Trophoblast cell (in vitro differentiated cells and primary cell): ENCODE results near the gene ACOT11.
"Not testable (repeated sequence)": the region's sequence is repeated elsewhere in the genome, so short reads cannot be mapped to it uniquely, and the experiment has no call there.

Experiments used
- DNase-seq, 2 donors: peaks; one replicate each; pipeline ENCODE4 v3.0.0-alpha.2; 2016
- H2AFZ ChIP-seq: 2 replicates; pipeline ENCODE4 v1.6.1; 2013; ENCODE audit warnings: low read length, moderate library complexity, mild to moderate bottlenecking; ENCODE audit not compliant: insufficient read depth, poor library complexity
- H2AK5ac ChIP-seq: 2 replicates; pipeline ENCODE4 v1.6.1; 2013; ENCODE audit warnings: mild to moderate bottlenecking, low read length
- H2BK120ac ChIP-seq: 2 replicates; pipeline ENCODE4 v1.6.1; 2013; ENCODE audit warnings: low read length, mild to moderate bottlenecking, moderate library complexity; ENCODE audit not compliant: insufficient read depth, poor library complexity
- H2BK12ac ChIP-seq: 2 replicates; pipeline ENCODE4 v1.6.1; 2013; ENCODE audit warnings: mild to moderate bottlenecking, low read length, moderate library complexity
- H2BK5ac ChIP-seq: 2 replicates; pipeline ENCODE4 v1.6.1; 2013; ENCODE audit warnings: low read length, low read depth, moderate library complexity, mild to moderate bottlenecking; ENCODE audit not compliant: poor library complexity
- H3K14ac ChIP-seq: 2 replicates; pipeline ENCODE4 v1.6.1; 2013; ENCODE audit warnings: mild to moderate bottlenecking, low read length
- H3K18ac ChIP-seq: 2 replicates; pipeline ENCODE4 v1.6.1; 2013; ENCODE audit warnings: mild to moderate bottlenecking, low read length
- H3K23ac ChIP-seq: 2 replicates; pipeline ENCODE4 v1.6.1; 2013; ENCODE audit warnings: low read length
- H3K27ac ChIP-seq: 2 replicates; pipeline ENCODE4 v1.5.1; 2013; ENCODE audit warnings: low read depth, mild to moderate bottlenecking, inconsistent platforms, low read length, moderate library complexity
- H3K27me3 ChIP-seq: 2 replicates; pipeline ENCODE4 v1.6.1; 2013; ENCODE audit warnings: inconsistent platforms, mild to moderate bottlenecking, low read length, moderate library complexity; ENCODE audit not compliant: insufficient read depth
- H3K36me3 ChIP-seq, 2 experiments: 1 replicate in 1 of 2; 2 replicates in 1 of 2; pipeline ENCODE4 v1.6.1; 2013; ENCODE audit warnings: low read length in 2 of 2, mild to moderate bottlenecking in 2 of 2, moderate library complexity in 1 of 2; ENCODE audit not compliant: insufficient read depth in 2 of 2, control insufficient read depth in 1 of 2
- H3K4ac ChIP-seq: 2 replicates; pipeline ENCODE4 v1.6.1; 2013; ENCODE audit warnings: low read depth, mild to moderate bottlenecking, low read length, moderate library complexity
- H3K4me1 ChIP-seq, 2 experiments: 1 replicate in 1 of 2; 2 replicates in 1 of 2; pipeline ENCODE4 v1.6.1; 2013; ENCODE audit warnings: low read length in 2 of 2, mild to moderate bottlenecking in 2 of 2, moderate library complexity in 1 of 2; ENCODE audit not compliant: insufficient read depth in 2 of 2, control insufficient read depth in 1 of 2
- H3K4me2 ChIP-seq: 2 replicates; pipeline ENCODE4 v1.6.1; 2013; ENCODE audit warnings: inconsistent platforms, mild to moderate bottlenecking, low read length, moderate library complexity
- H3K4me3 ChIP-seq: 2 replicates; pipeline ENCODE4 v1.5.1; 2013; ENCODE audit warnings: mild to moderate bottlenecking, low read depth, low read length, inconsistent platforms
- H3K79me1 ChIP-seq: one replicate; pipeline ENCODE4 v1.6.1; 2013; ENCODE audit warnings: low read length
- H3K79me2 ChIP-seq: 2 replicates; pipeline ENCODE4 v1.6.1; 2013; ENCODE audit warnings: low read length, mild to moderate bottlenecking; ENCODE audit not compliant: control insufficient read depth, insufficient read depth, poor library complexity
- H3K9ac ChIP-seq: 2 replicates; pipeline ENCODE4 v1.6.1; 2013; ENCODE audit warnings: mild to moderate bottlenecking, low read length
- H3K9me3 ChIP-seq: 2 replicates; pipeline ENCODE4 v1.6.1; 2013; ENCODE audit warnings: low read depth, mild to moderate bottlenecking, control low read depth, inconsistent platforms, low read length; ENCODE audit not compliant: insufficient read depth
- H4K12ac ChIP-seq: 2 replicates; pipeline ENCODE4 v1.6.1; 2013; ENCODE audit warnings: low read depth, mild to moderate bottlenecking, low read length, moderate library complexity
- H4K8ac ChIP-seq: 2 replicates; pipeline ENCODE4 v1.6.1; 2013; ENCODE audit warnings: low read depth, mild to moderate bottlenecking, low read length, moderate library complexity
- H4K91ac ChIP-seq: one replicate; pipeline ENCODE4 v1.6.1; 2013; ENCODE audit warnings: low read depth, mild to moderate bottlenecking, low read length, moderate library complexity
- WGBS: extraction: QIAGEN DNeasy Blood & Tissue Kit; methylation state at CpG from one replicate; pipeline ENCODE4 v1.1.7; 2013; ENCODE audit warnings: missing lambda C conversion rate; ENCODE audit not compliant: insufficient read length, insufficient coverage; ENCODE audit errors: extremely low coverage; 5-methylcytosine and 5-hydroxymethylcytosine counted together

Gene ACOT11

DNA sequence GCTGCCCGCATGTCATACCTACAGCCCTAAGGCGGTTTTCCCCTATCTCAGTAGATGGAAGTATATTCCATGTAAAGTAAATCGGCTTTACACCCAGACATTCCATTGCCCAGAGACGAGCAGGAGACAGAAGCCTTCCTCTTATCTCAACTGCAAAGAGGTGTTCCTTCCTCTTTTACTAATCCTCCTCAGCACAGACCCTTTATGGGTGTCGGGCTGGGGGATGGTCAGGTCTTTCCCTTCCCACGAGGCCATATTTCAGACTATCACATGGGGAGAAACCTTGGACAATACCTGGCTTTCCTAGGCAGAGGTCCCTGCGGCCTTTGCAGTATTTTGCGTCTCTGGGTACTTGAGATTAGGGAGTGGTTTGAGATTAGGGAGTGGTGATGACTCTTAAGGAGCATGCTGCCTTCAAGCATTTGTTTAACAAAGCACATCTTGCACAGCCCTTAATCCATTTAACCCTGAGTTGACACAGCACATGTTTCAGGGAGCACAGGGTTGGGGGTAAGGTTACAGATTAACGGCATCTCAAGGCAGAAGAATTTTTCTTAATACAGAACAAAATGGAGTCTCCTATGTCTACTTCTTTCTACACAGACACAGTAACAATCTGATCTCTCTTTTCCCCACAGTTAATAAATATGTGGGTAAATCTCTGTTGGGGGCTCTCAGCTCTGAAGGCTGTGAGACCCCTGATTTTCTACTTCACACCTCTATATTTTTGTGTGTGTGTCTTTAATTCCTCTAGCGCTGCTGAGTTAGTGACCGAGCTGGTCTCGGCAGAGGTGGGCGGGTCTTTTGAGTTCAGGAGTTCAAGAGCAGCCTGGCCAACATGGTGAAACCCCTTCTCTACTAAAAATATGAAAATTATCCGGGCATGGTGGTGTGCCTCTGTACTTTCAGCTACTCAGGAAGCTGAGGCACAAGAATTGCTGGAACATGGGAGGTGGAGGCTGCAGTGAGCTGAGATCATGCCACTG lies 88.7 kb downstream of the ACOT11 start:
- H2AFZ ChIP-seq, H3K27me3 ChIP-seq, H4K8ac ChIP-seq, H3K79me2 ChIP-seq, H3K4me1 ChIP-seq, H3K23ac ChIP-seq, H3K36me3 ChIP-seq, H3K18ac ChIP-seq, H3K9ac ChIP-seq, H3K27ac ChIP-seq, H2BK5ac ChIP-seq, H3K14ac ChIP-seq, H4K12ac ChIP-seq, H2BK120ac ChIP-seq, H3K79me1 ChIP-seq, H3K4me2 ChIP-seq, H3K4ac ChIP-seq, H3K9me3 ChIP-seq, H2BK12ac ChIP-seq, H4K91ac ChIP-seq, H2AK5ac ChIP-seq, H3K4me3 ChIP-seq: not testable (repeated sequence)
- DNase-seq, result peak; percentile 30 to 63
- no CpG with 5 or more reads among the region's 14 CpGs for WGBS

- no CpG with 5 or more reads among the region's 4 CpGs for WGBS
- H3K14ac ChIP-seq, result no peak overlapping the region
Observed at GRCh38 chr1:54640361-54640760, 92.3 kb downstream of the ACOT11 start.

GRCh38 chr1:54640863-54641836 lies 93.1 kb downstream of the ACOT11 start, which contains the start of gene MROH7:
Gene MROH7, plus strand, starts transcription at chr1:54641786. Its CDS starts 11,141 bp downstream, at chr1:54652927.
- Histone ChIP-seq H2AFZ (no peak within 1 kb of the TSS), H3K27me3 (no peaks in the 10 kb centered on the region), H3K18ac (no peak within 1 kb of the TSS), H3K4me1 (peaks cover 2% of the 10 kb centered on the region in 2 experiments), H3K23ac (no peak within 1 kb of the TSS), H4K91ac (no peak within 1 kb of the TSS), H2AK5ac (no peak within 1 kb of the TSS), H3K27ac (no peak within 1 kb of the TSS), H3K36me3 (no peaks in the 10 kb centered on the region), H3K9me3 (peaks cover 3% of the 10 kb centered on the region), H3K14ac (no peak within 1 kb of the TSS), H2BK12ac (no peak within 1 kb of the TSS), H3K79me1 (no peaks in the 10 kb centered on the region), H2BK5ac (no peak within 1 kb of the TSS), H3K4me2 (no peak within 1 kb of the TSS), H3K79me2 (no peaks in the 10 kb centered on the region), H2BK120ac (no peak within 1 kb of the TSS), H3K4ac (no peak within 1 kb of the TSS), H3K4me3 (no peak within 1 kb of the TSS), H4K12ac (no peak within 1 kb of the TSS), H4K8ac (no peak within 1 kb of the TSS), H3K9ac (no peak within 1 kb of the TSS)
- WGBS, result no CpG with 5 or more reads among the region's 8 CpGs
- DNase-seq, result peak in 1 of 2 donors; percentile 28

More at GRCh38 chr1:54640361-54640760, 92.3 kb downstream of the ACOT11 start:
- Histone ChIP-seq H3K4ac (no peak overlapping the region), H4K91ac (no peak overlapping the region), H2AFZ (no peak overlapping the region), H3K9me3 (peaks cover 3% of the 10 kb centered on the region), H3K18ac (no peak overlapping the region), H3K36me3 (no peaks in the 10 kb centered on the region), H3K79me2 (no peaks in the 10 kb centered on the region), H3K23ac (no peak overlapping the region), H4K8ac (no peak overlapping the region), H4K12ac (no peak overlapping the region), H2BK120ac (no peak overlapping the region), H2BK5ac (no peak overlapping the region), H3K4me2 (no peak overlapping the region), H3K27me3 (no peaks in the 10 kb centered on the region), H3K4me3 (no peak overlapping the region), H2BK12ac (no peak overlapping the region), H3K9ac (no peak overlapping the region), H3K79me1 (no peaks in the 10 kb centered on the region), H2AK5ac (no peak overlapping the region), H3K27ac (no peak overlapping the region), H3K4me1 (peaks cover 2% of the 10 kb centered on the region in 2 experiments)
- DNase-seq, result no peak

DNA sequence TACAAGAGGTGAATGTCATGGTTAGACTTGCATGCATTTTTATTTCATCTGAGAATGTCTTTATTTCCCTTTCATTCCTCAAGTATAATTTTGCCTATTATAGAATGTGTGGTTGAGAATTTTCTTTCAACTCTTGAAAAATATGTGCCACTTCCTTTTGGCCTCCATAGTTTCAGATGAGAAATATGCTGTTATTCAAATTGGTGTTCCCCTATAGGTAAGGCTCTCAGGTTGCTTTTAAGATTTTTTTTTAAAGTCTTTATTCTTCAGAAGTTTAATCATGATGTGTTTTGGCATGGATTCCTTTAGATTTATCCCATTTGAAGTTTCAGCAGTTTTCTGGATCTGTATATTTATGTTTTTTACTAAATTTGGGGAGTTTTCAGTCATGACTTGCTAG lies 95.7 kb downstream of the ACOT11 start:
- H3K79me2 ChIP-seq, result no peaks in the 10 kb centered on the region
- H4K91ac ChIP-seq, result no peak overlapping the region
- no peak overlapping the region for H2BK5ac ChIP-seq
- H3K27ac ChIP-seq, result no peak overlapping the region
- H3K4me2 ChIP-seq, result no peak overlapping the region
- no peak overlapping the region for H2AFZ ChIP-seq
- H2BK120ac ChIP-seq, result no peak overlapping the region
- H4K12ac ChIP-seq, result no peak overlapping the region
- no peaks in the 10 kb centered on the region for H3K79me1 ChIP-seq
- no peaks in the 10 kb centered on the region for H3K36me3 ChIP-seq
- no peak overlapping the region for H3K4ac ChIP-seq
- peaks cover 3% of the 10 kb centered on the region for H3K9me3 ChIP-seq
- no peak overlapping the region for H3K14ac ChIP-seq
- DNase-seq, result no peak
- no peaks in the 10 kb centered on the region for H3K27me3 ChIP-seq
- H2AK5ac ChIP-seq, result no peak overlapping the region
- no peak overlapping the region for H3K23ac ChIP-seq
- H3K9ac ChIP-seq, result no peak overlapping the region
- H2BK12ac ChIP-seq, result no peak overlapping the region
- peaks cover 2% of the 10 kb centered on the region in 2 experiments for H3K4me1 ChIP-seq
- H3K4me3 ChIP-seq, result no peak overlapping the region
- no peak overlapping the region for H4K8ac ChIP-seq
- H3K18ac ChIP-seq, result no peak overlapping the region
